ACC112 (cell line): Measurements from ENCODE around the gene THOC7.

Experiments used
- H2AFZ ChIP-seq: fragments of 200-600 bp; sonication (generic); one replicate; pipeline ENCODE4 v1.6.0; 2017; ENCODE audit warnings: antibody characterized with exemption, low read length; ENCODE audit not compliant: unreplicated experiment
- H3K27ac ChIP-seq: fragments of 200-600 bp; sonication (generic); 2 replicates; pipeline ENCODE4 v1.5.1; 2014; ENCODE audit warnings: low read depth, mild to moderate bottlenecking, antibody characterized with exemption, low read length, moderate library complexity
- H3K27me3 ChIP-seq: fragments of 200-600 bp; sonication (generic); 2 replicates; pipeline ENCODE4 v1.6.1; 2014; ENCODE audit warnings: mild to moderate bottlenecking, antibody characterized with exemption, low read length, moderate library complexity, mixed read lengths; ENCODE audit not compliant: insufficient read depth
- H3K36me3 ChIP-seq: fragments of 200-600 bp; sonication (generic); 2 replicates; pipeline ENCODE4 v1.6.1; 2016; ENCODE audit warnings: mild to moderate bottlenecking, antibody characterized with exemption, low read length, moderate library complexity, mixed read lengths; ENCODE audit not compliant: insufficient read depth
- H3K4me1 ChIP-seq: fragments of 200-600 bp; sonication (generic); one replicate; pipeline ENCODE4 v1.6.1; 2016; ENCODE audit warnings: low read length, mixed read lengths; ENCODE audit not compliant: insufficient read depth, unreplicated experiment, control insufficient read depth
- H3K4me3 ChIP-seq: fragments of 200-600 bp; sonication (generic); 2 replicates; pipeline ENCODE4 v1.5.1; 2014; ENCODE audit warnings: mild to moderate bottlenecking, low read depth, low read length
- H3K79me2 ChIP-seq: fragments of 200-600 bp; sonication (generic); one replicate; pipeline ENCODE4 v1.6.0; 2016; ENCODE audit warnings: low read length; ENCODE audit not compliant: control insufficient read depth, unreplicated experiment, insufficient read depth

Gene THOC7

GRCh38 chr3:63877737-63878393 is 14.3 kb upstream of the THOC7 start:
- Histone ChIP-seq H3K4me3 (no peak overlapping the region), H2AFZ (no peak overlapping the region), H3K27me3 (no peaks in the 10 kb centered on the region), H3K36me3 (no peaks in the 10 kb centered on the region), H3K79me2 (peaks cover 90% of the 10 kb centered on the region), H3K27ac (no peak overlapping the region), H3K4me1 (peaks cover 20% of the 10 kb centered on the region)

- Histone ChIP-seq H3K27ac (no peak overlapping the region), H3K79me2 (peaks cover 86% of the 10 kb centered on the region), H3K27me3 (no peaks in the 10 kb centered on the region), H3K4me3 (no peak overlapping the region), H2AFZ (no peak overlapping the region), H3K4me1 (peaks cover 34% of the 10 kb centered on the region), H3K36me3 (no peaks in the 10 kb centered on the region)
These were observed 12.7 kb upstream of the THOC7 start for GRCh38 chr3:63876260-63876659.

- Histone ChIP-seq H3K27ac (no peak overlapping the region), H3K36me3 (no peaks in the 10 kb centered on the region), H3K4me3 (no peak overlapping the region), H3K4me1 (peaks cover 41% of the 10 kb centered on the region), H3K27me3 (no peaks in the 10 kb centered on the region), H2AFZ (no peak overlapping the region), H3K79me2 (peaks cover 86% of the 10 kb centered on the region)
These were observed 11.9 kb upstream of the THOC7 start for GRCh38 chr3:63875510-63875909.

GRCh38 chr3:63874769-63875168 is 11.2 kb upstream of the THOC7 start:
- H3K4me3 ChIP-seq, result no peak overlapping the region
- H3K79me2 ChIP-seq, result peaks cover 86% of the 10 kb centered on the region
- H3K4me1 ChIP-seq, result peaks cover 48% of the 10 kb centered on the region
- H3K27ac ChIP-seq, result no peak overlapping the region
- H3K27me3 ChIP-seq, result no peaks in the 10 kb centered on the region
- no peaks in the 10 kb centered on the region for H3K36me3 ChIP-seq
- H2AFZ ChIP-seq, result no peak overlapping the region

- Histone ChIP-seq H2AFZ (no peak overlapping the region), H3K27me3 (no peaks in the 10 kb centered on the region), H3K27ac (peak overlapping the region; percentile 45), H3K36me3 (no peaks in the 10 kb centered on the region), H3K79me2 (peaks cover 86% of the 10 kb centered on the region), H3K4me3 (no peak overlapping the region), H3K4me1 (peaks cover 42% of the 10 kb centered on the region)
These were observed 8.7 kb upstream of the THOC7 start for GRCh38 chr3:63872135-63872924.

GRCh38 chr3:63870615-63871005 is 7.0 kb upstream of the THOC7 start:
- Histone ChIP-seq H2AFZ (no peak overlapping the region), H3K36me3 (no peaks in the 10 kb centered on the region), H3K27ac (no peak overlapping the region; the same call in 1 of the 2 replicates), H3K79me2 (peaks cover 85% of the 10 kb centered on the region), H3K4me1 (peaks cover 35% of the 10 kb centered on the region), H3K27me3 (no peaks in the 10 kb centered on the region), H3K4me3 (no peak overlapping the region)

- Histone ChIP-seq H3K27me3 (no peaks in the 10 kb centered on the region), H3K4me3 (no peak overlapping the region), H3K36me3 (no peaks in the 10 kb centered on the region)
These were observed 6.5 kb upstream of the THOC7 start for GRCh38 chr3:63869940-63870614.

GRCh38 chr3:63867225-63867624 is 3.6 kb upstream of the THOC7 start:
- H2AFZ ChIP-seq, result no peak overlapping the region
- no peak overlapping the region for H3K27ac ChIP-seq
- no peaks in the 10 kb centered on the region for H3K27me3 ChIP-seq
- H3K36me3 ChIP-seq, result no peaks in the 10 kb centered on the region
- H3K4me3 ChIP-seq, result no peak overlapping the region
- H3K79me2 ChIP-seq, result peaks cover 82% of the 10 kb centered on the region
- H3K4me1 ChIP-seq, result peaks cover 34% of the 10 kb centered on the region

More at GRCh38 chr3:63869940-63870614, 6.5 kb upstream of the THOC7 start:
- Histone ChIP-seq H3K79me2 (peaks cover 85% of the 10 kb centered on the region), H3K27ac (no peak overlapping the region; the same call in 1 of the 2 replicates), H3K4me1 (peaks cover 39% of the 10 kb centered on the region), H2AFZ (no peak overlapping the region)

- peak overlapping the region; percentile 52 for H3K27ac ChIP-seq
- peak overlapping the region; percentile 85 for H2AFZ ChIP-seq
These were observed 1.3 kb upstream of the THOC7 start for GRCh38 chr3:63864965-63865327.

GRCh38 chr3:63864008-63864964 is 681 bp upstream of the THOC7 start:
- peaks cover 89% of the 10 kb centered on the region for H3K79me2 ChIP-seq
- H3K27ac ChIP-seq, result peak overlapping the region; percentile 52
- no peaks in the 10 kb centered on the region for H3K36me3 ChIP-seq
- peaks cover 11% of the 10 kb centered on the region for H3K4me1 ChIP-seq
- H3K4me3 ChIP-seq, result peak overlapping the region; percentile 99
- H3K27me3 ChIP-seq, result no peaks in the 10 kb centered on the region
- H2AFZ ChIP-seq, result peak overlapping the region; percentile 85

More at GRCh38 chr3:63864965-63865327, 1.3 kb upstream of the THOC7 start:
- Histone ChIP-seq H3K27me3 (no peaks in the 10 kb centered on the region), H3K36me3 (no peaks in the 10 kb centered on the region), H3K79me2 (peaks cover 89% of the 10 kb centered on the region), H3K4me1 (peaks cover 15% of the 10 kb centered on the region), H3K4me3 (peak overlapping the region; percentile 99)
